Epithelial cell of umbilical artery (primary cell): ENCODE measurements around the gene COIL. TPM values are rescaled to one million over a fixed set of nuclear protein-coding genes. Genes with fewer than 3 reads are reported as not detected.

Experiments used
- total RNA-seq: library from RNA; depleted of rRNA; stranded (reverse); fragments of >200 nt; gene quantifications from 2 replicates; pipeline ENCODE4 v1.2.3, GENCODE V29; 2014

COIL gene, protein sequence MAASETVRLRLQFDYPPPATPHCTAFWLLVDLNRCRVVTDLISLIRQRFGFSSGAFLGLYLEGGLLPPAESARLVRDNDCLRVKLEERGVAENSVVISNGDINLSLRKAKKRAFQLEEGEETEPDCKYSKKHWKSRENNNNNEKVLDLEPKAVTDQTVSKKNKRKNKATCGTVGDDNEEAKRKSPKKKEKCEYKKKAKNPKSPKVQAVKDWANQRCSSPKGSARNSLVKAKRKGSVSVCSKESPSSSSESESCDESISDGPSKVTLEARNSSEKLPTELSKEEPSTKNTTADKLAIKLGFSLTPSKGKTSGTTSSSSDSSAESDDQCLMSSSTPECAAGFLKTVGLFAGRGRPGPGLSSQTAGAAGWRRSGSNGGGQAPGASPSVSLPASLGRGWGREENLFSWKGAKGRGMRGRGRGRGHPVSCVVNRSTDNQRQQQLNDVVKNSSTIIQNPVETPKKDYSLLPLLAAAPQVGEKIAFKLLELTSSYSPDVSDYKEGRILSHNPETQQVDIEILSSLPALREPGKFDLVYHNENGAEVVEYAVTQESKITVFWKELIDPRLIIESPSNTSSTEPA
- 16.9 and 22.0 TPM in 2 replicates for total RNA-seq

DNA sequence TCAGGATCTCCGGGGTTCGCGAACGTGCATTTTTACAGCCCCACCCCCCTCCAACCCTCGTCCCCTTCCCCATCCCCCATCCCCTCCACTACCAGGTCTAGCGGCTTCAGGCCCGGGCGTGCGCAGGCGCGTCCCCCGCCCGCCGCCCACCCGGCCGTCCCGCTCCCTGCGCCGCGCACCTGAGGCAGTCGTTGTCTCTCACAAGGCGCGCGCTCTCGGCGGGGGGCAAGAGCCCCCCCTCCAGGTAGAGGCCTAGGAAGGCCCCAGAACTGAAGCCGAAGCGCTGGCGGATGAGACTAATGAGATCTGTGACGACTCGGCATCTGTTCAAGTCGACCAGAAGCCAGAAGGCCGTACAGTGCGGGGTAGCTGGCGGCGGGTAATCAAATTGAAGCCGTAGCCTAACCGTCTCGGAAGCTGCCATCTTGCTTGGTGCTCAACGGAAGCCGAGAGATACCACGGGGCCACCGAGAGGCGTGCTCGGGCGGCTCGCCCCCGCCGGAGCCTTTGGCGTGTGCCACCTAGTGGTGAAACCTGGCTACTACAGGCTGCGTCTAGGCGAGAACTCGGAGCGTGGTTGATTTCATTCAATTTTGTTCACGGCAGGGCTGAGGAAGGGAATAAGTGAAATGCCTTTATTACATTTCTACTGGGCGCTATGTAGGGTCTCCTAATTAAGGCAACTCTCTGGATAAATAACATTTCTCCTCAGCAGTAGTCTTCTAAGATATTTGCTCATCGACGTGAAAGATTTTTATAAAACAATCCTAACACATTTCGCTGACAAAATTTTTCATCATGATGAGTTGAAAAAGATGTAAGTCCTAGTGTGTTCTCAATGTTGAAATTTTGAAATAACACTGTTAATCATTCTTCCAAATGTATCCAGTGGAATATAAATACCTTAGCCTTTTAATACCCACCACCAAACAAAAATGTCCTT, at the start of gene COIL:
COIL (minus strand) TSS at position 455 of the 943 bp plus-strand sequence; CDS start at position 424, 31 bp downstream.

DNA sequence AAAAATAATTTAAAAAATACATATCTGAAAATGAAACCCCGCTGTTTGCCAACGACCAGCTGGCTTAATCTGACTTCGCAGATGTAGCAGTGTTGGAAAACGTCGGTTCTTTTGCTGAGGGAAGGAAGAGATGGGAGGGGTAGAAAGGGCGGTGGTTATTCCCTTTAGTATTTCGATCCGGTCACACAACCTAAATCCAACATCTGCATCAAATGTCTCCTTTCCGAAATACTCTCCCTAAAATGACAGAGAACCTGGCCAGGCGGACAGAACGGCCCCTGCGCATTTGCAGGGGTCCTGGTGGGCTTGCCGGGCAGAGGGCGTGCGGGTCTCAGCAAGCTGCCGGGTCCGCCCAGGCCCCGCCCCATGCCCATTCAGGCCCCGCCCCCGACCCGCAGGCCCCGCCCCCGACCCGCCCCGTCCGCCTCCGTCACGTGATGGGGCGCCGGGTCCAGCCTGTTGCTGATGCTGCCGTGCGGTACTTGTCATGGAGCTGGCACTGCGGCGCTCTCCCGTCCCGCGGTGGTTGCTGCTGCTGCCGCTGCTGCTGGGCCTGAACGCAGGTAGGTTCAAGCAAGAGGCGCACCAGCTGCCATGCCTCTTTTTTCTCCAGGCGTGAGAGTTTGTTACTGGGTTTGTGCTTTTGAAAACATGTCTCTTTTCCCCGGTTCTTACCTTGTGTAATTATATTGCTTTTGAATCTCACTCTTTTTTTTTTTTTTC, 17.0 kb upstream of the COIL start, which contains the start of gene SCPEP1:
SCPEP1 (plus strand) TSS at position 459 of the 723 bp plus-strand sequence; CDS start at position 488, 29 bp downstream.

DNA sequence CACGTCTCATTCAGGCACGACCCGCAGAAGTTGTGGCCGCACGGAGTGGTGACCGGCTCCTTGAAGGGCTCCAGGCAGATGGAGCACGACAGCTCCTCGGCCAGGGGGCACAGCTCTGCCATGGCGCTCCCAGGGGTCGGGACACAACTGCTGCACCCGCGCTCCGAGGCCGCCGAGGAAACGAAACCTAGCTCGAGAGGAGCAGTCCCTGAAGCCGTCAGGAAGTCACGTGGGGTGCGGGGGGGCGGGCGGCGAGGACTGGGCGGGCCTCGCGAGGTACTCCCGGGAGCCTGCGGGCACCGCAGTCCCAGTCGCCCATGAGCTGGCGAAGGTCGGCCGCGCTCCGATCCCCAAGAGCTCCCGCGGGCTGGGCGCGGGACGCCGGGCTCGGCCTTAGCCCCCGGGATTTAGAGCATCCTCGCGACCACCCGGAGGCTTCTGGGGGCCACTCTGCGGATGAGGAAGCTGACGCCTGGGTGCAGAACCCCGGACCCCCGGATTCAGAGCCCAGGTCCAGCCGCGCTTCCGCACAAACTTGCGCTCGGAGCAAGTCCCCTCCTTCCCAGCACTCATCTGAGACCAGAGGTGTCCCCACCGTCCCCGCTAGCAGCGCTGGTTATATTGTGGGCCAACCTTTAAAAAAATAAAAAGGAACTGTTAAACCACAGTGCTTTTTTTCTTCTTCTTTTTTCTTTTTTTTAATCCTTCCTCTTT, 46.8 kb downstream of the COIL start, which contains the start of gene TRIM25:
TRIM25 (minus strand) TSS at position 183 of the 714 bp plus-strand sequence; CDS start at position 122, 61 bp downstream.

Other genes with a start within 250 kb of the COIL start
- 0.76 and 1.3 TPM in 2 replicates for gene C17orf67, start 127.1 kb downstream of the COIL start, total RNA-seq
- 7.1 and 11.4 TPM in 2 replicates for gene DGKE, start 126.9 kb downstream of the COIL start, total RNA-seq
- 14.0 and 49.5 TPM in 2 replicates for gene TRIM25, start 47.0 kb downstream of the COIL start, total RNA-seq
- gene SCPEP1, start 17.1 kb upstream of the COIL start, total RNA-seq, result 29.2 and 45.6 TPM in 2 replicates
- 19.8 and 20.2 TPM in 2 replicates for gene AKAP1, start 124.2 kb upstream of the COIL start, total RNA-seq